ENCODE data around the gene GMFB.

The GMFB gene

DNA sequence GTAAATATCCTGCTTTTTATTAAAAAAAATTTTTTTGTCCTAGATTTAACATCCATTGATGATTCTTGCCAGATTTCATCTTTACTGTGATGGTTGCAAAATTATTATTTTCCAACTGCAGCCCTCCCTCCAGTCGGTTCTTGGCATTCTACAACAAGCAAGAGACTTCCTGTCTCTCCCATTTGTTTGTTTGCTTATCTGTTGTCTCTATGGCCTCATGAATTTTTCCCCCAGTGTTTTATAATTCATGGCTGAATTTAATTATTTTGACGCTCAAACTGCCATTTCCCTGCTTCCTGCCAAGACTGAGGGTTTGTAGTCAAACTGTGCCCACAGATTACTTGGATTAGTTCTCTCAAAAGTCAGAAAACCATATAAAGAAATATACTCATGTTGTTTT, 46.9 kb upstream of the GMFB start:
- ATAC-seq, result no peak
- TF ChIP-seq ZFP30 (CRISPR knock-in tag; IDR thresholded peaks at IDR 0.05), result no peak
- TF ChIP-seq POU6F1 (CRISPR knock-in tag; IDR thresholded peaks at IDR 0.05; ENCODE audit: borderline replicate concordance, low read depth), result no peak
- TF ChIP-seq CSDC2 (CRISPR knock-in tag; IDR thresholded peaks at IDR 0.05), result no peak
- TF ChIP-seq ESRRG (CRISPR knock-in tag; IDR thresholded peaks at IDR 0.05), result no peak
- no peak for TF ChIP-seq ZNF70 (CRISPR knock-in tag; IDR thresholded peaks at IDR 0.05)

DNA sequence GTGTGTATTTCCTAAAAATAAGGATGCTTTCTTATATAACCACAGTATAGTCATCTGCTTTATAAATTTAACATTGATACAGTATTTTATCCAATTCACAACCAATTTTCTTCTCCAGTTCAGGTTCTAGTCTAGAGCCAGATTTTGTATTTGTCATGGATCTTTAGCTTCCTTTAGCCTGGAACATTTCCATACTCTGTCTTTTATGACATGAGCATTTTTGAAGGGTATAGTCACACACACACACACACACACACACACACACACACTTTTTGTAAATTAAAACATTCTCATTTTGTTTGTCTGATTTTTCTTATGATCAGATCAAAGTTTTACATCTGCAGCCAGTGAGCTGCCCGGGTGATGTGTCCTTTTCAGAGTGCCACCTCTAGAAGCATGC, 46.3 kb upstream of the GMFB start:
- TF ChIP-seq, protein P1, sequence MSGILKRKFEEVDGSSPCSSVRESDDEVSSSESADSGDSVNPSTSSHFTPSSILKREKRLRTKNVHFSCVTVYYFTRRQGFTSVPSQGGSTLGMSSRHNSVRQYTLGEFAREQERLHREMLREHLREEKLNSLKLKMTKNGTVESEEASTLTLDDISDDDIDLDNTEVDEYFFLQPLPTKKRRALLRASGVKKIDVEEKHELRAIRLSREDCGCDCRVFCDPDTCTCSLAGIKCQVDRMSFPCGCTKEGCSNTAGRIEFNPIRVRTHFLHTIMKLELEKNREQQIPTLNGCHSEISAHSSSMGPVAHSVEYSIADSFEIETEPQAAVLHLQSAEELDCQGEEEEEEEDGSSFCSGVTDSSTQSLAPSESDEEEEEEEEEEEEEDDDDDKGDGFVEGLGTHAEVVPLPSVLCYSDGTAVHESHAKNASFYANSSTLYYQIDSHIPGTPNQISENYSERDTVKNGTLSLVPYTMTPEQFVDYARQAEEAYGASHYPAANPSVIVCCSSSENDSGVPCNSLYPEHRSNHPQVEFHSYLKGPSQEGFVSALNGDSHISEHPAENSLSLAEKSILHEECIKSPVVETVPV (CRISPR knock-in tag; IDR thresholded peaks at IDR 0.05), result no peak
- TF ChIP-seq, protein P2, sequence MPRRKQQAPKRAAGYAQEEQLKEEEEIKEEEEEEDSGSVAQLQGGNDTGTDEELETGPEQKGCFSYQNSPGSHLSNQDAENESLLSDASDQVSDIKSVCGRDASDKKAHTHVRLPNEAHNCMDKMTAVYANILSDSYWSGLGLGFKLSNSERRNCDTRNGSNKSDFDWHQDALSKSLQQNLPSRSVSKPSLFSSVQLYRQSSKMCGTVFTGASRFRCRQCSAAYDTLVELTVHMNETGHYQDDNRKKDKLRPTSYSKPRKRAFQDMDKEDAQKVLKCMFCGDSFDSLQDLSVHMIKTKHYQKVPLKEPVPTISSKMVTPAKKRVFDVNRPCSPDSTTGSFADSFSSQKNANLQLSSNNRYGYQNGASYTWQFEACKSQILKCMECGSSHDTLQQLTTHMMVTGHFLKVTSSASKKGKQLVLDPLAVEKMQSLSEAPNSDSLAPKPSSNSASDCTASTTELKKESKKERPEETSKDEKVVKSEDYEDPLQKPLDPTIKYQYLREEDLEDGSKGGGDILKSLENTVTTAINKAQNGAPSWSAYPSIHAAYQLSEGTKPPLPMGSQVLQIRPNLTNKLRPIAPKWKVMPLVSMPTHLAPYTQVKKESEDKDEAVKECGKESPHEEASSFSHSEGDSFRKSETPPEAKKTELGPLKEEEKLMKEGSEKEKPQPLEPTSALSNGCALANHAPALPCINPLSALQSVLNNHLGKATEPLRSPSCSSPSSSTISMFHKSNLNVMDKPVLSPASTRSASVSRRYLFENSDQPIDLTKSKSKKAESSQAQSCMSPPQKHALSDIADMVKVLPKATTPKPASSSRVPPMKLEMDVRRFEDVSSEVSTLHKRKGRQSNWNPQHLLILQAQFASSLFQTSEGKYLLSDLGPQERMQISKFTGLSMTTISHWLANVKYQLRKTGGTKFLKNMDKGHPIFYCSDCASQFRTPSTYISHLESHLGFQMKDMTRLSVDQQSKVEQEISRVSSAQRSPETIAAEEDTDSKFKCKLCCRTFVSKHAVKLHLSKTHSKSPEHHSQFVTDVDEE (CRISPR knock-in tag; IDR thresholded peaks at IDR 0.05), result no peak
- TF ChIP-seq ZNF70 (CRISPR knock-in tag; IDR thresholded peaks at IDR 0.05), result no peak
- no peak for TF ChIP-seq SNAI2 (CRISPR knock-in tag; IDR thresholded peaks at IDR 0.05)
- no peak for TF ChIP-seq TOX (CRISPR knock-in tag; IDR thresholded peaks at IDR 0.05; ENCODE audit: borderline replicate concordance)
- TF ChIP-seq ISL1 (CRISPR knock-in tag; IDR thresholded peaks at IDR 0.05), result no peak
- TF ChIP-seq, protein P3, sequence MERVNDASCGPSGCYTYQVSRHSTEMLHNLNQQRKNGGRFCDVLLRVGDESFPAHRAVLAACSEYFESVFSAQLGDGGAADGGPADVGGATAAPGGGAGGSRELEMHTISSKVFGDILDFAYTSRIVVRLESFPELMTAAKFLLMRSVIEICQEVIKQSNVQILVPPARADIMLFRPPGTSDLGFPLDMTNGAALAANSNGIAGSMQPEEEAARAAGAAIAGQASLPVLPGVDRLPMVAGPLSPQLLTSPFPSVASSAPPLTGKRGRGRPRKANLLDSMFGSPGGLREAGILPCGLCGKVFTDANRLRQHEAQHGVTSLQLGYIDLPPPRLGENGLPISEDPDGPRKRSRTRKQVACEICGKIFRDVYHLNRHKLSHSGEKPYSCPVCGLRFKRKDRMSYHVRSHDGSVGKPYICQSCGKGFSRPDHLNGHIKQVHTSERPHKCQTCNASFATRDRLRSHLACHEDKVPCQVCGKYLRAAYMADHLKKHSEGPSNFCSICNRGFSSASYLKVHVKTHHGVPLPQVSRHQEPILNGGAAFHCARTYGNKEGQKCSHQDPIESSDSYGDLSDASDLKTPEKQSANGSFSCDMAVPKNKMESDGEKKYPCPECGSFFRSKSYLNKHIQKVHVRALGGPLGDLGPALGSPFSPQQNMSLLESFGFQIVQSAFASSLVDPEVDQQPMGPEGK (CRISPR knock-in tag; IDR thresholded peaks at IDR 0.05; ENCODE audit: borderline replicate concordance), result no peak
- no peak for ATAC-seq

GRCh38 chr14:54533100-54533499, 44.3 kb upstream of the GMFB start:
- no peak for ATAC-seq
- TF ChIP-seq, protein P2 (CRISPR knock-in tag; IDR thresholded peaks at IDR 0.05), result no peak
- TF ChIP-seq CREB5 (CRISPR knock-in tag; IDR thresholded peaks at IDR 0.05; ENCODE audit: low read depth) (no peak), ISL1 (CRISPR knock-in tag; IDR thresholded peaks at IDR 0.05) (no peak), GLIS3 (CRISPR knock-in tag; IDR thresholded peaks at IDR 0.05) (no peak), BACH2 (CRISPR knock-in tag; IDR thresholded peaks at IDR 0.05; ENCODE audit: borderline replicate concordance) (no peak), ESRRG (CRISPR knock-in tag; IDR thresholded peaks at IDR 0.05) (no peak), CSDC2 (CRISPR knock-in tag; IDR thresholded peaks at IDR 0.05) (no peak), ZC3H10 (CRISPR knock-in tag; IDR thresholded peaks at IDR 0.05) (no peak), OSR1 (CRISPR knock-in tag; IDR thresholded peaks at IDR 0.05) (no peak), ZFP3 (CRISPR knock-in tag; IDR thresholded peaks at IDR 0.05) (no peak), RARB (CRISPR knock-in tag; IDR thresholded peaks at IDR 0.05) (no peak), ZFP30 (CRISPR knock-in tag; IDR thresholded peaks at IDR 0.05) (no peak)
- TF ChIP-seq, protein P1 (CRISPR knock-in tag; IDR thresholded peaks at IDR 0.05), result no peak

Measured in SK-N-SH treated with all-trans-retinoic acid at 6 μM for 48 hours (cell line).